T-helper 17 cell (primary cell): ENCODE data around the gene CEP83. TPM values are rescaled to one million over a fixed set of nuclear protein-coding genes. Genes with fewer than 3 reads are reported as not detected.

Experiments
- ATAC-seq: fragments of 150-1000 bp; cut with Tn5 transposase; 2 replicates; pipeline ENCODE4 v1.10.0; 2021; ENCODE audit warnings: mild to moderate bottlenecking, moderate library complexity
- DNase-seq, 3 donors: peaks; one replicate each; pipeline versions ENCODE4 v3.0.0 to v3.0.0-alpha.2; 2020 to 2021
- H3K9me3 ChIP-seq: one replicate; pipeline ENCODE4 v1.7.0; 2013; ENCODE audit warnings: low read length, mild to moderate bottlenecking; ENCODE audit not compliant: control insufficient read depth, poor library complexity, severe bottlenecking
- H3K27ac Mint-ChIP-seq: one replicate; pipeline ENCODE4 v1.8.0; 2022; ENCODE audit warnings: mild to moderate bottlenecking, moderate library complexity, mixed read lengths
- H3K27me3 Mint-ChIP-seq: one replicate; pipeline ENCODE4 v1.8.0; 2022; ENCODE audit warnings: mixed read lengths
- H3K36me3 Mint-ChIP-seq: one replicate; pipeline ENCODE4 v1.8.0; 2022; ENCODE audit warnings: low read depth, mixed read lengths
- H3K4me1 Mint-ChIP-seq: one replicate; pipeline ENCODE4 v1.8.0; 2022; ENCODE audit warnings: mild to moderate bottlenecking, mixed read lengths
- H3K4me3 Mint-ChIP-seq: one replicate; pipeline ENCODE4 v1.8.0; 2022; ENCODE audit warnings: mild to moderate bottlenecking, moderate library complexity, mixed read lengths
- total RNA-seq, 4 donors: library from RNA in 2 of 4; stranded (reverse) in 2 of 4; gene quantifications; one replicate each; pipeline ENCODE4 v1.2.3 and lab custom pipeline; 2022 to 2026

The CEP83 gene
- total RNA-seq, 2 donors from 2014 or later: 19.1 to 19.7 TPM

DNA sequence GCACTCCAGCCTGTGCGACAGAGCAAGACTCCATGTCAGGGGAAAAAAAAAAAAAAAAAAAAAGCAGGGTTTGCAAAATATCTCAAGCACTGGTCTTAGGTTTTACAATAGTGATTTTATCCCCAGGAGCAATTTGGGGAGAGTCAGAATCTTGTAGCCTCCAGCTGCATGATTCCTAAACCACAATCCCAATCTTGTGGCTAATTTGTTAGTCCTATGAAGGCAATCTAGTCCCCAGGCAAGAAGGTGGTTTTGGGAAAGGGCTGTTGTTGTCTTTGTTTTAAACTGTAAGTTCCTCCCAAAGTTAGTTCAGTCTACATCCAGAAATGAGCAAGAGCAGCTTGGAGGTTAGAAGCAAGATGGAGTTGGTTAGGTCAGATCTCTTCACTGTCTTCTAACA is 175.6 kb downstream of the CEP83 start:
- DNase-seq: no peak
- no peaks in the 10 kb centered on the region for H3K27me3 Mint-ChIP-seq
- H3K9me3 ChIP-seq: no peaks in the 10 kb centered on the region
- ATAC-seq: no peak
- peak overlapping the region; percentile 98 for H3K27ac Mint-ChIP-seq
- peak overlapping the region; percentile 19 for H3K4me3 Mint-ChIP-seq
- peaks cover 30% of the 10 kb centered on the region for H3K4me1 Mint-ChIP-seq
- H3K36me3 Mint-ChIP-seq: peaks cover 6% of the 10 kb centered on the region

DNA sequence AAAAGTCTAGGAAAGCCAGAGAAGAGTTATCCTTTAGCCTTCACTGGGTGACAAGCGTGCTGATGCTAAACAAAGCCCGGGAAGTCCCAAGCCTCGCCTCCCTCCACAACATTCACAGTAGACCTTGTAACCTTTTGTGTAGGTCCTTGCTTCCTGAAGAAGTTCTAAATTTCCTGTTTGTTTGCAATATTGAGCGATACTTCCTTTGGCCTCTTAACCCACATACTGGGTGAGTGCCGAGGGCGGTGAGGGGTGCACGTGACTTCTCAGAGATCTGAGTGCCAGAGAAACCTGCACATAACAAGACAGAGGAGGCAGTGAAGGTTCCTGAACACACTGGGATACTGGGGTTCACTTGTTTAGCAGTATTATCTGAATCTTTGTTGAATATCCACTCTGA is 177.0 kb downstream of the CEP83 start:
- ATAC-seq: peak; percentile 94
- H3K4me3 Mint-ChIP-seq: peak overlapping the region; percentile 90
- peaks cover 30% of the 10 kb centered on the region for H3K4me1 Mint-ChIP-seq
- H3K27ac Mint-ChIP-seq: peak overlapping the region; percentile 98
- H3K36me3 Mint-ChIP-seq: peaks cover 9% of the 10 kb centered on the region
- DNase-seq: peak; percentile 19 to 43 (median 38)
- H3K27me3 Mint-ChIP-seq: no peaks in the 10 kb centered on the region
- no peaks in the 10 kb centered on the region for H3K9me3 ChIP-seq

DNA sequence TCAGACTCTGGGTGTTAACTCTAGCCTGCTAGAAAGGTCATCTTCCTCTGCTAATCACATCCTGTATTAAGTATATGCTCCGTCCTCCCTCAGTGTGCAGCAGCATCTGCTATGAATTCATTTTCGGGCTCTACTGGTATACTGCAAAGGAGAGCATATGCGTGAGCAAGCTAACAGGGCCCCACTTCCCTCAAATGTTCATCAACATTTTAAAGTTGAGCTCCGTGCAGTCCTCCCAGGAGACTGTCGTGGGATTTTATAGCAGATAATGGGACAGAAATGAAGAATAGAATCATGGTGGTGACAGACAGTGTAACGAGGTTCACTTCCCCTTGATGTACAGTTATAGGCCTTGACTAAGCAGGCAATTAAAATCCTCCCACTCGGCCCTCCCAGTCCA is 179.6 kb downstream of the CEP83 start:
- H3K27ac Mint-ChIP-seq: no peak overlapping the region

DNA sequence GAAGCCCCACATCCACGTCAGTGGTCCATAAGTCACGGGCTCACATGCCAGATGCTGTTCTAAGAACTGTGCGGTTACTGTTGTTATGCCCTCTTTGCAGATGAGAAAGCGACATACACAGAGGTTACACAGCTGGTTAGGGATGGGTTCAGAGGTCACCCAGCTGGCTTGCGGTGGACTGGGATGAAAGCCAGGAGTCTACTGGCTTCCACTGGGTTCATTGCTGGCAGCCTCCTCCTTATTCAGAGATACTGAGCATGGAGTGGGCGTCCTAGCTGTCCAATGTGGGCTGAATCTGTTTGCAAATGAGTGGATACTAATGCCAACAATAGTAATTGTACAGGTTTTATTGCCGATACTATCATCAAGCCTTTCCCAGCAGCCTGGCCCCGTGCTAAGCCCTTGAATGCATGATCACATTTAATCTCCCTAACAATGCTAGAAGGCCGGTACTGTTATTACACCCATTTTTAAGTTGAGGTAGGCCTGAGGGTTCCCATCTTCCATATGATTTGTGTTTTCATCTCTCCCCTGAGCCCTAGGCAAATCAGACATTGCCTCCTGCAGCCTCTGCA is 182.2 kb downstream of the CEP83 start:
- Mint-ChIP-seq H3K27me3 (no peaks in the 10 kb centered on the region), H3K4me1 (peaks cover 13% of the 10 kb centered on the region), H3K36me3 (peaks cover 6% of the 10 kb centered on the region), H3K4me3 (no peak overlapping the region), H3K27ac (peak overlapping the region; percentile 8)
- H3K9me3 ChIP-seq: no peaks in the 10 kb centered on the region
- DNase-seq (no peak), ATAC-seq (no peak)

More for the DNA sequence above, 179.6 kb downstream of the CEP83 start:
- Mint-ChIP-seq H3K4me3 (no peak overlapping the region), H3K4me1 (peaks cover 30% of the 10 kb centered on the region), H3K27me3 (no peaks in the 10 kb centered on the region), H3K36me3 (peaks cover 9% of the 10 kb centered on the region)
- H3K9me3 ChIP-seq: no peaks in the 10 kb centered on the region
- ATAC-seq (no peak), DNase-seq (no peak)

DNA sequence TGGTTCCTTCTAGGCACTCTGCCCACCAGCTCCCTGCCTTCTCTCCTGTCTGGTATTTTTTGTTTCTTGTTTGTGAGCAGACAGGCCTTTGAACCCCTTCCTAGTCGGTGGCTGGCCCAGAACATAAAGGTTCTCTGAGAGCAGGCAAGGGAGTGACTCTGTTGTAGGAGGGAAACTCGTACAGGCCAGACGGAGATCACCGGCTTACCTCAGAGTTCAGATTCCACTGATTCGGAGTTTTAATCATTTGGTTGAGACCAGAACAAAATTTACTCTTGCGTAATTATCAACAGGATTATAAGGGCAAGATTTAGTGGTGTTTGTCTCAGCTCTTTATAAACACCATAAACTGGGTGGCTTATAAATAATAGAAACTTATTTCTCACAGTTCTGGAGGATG is 182.9 kb downstream of the CEP83 start:
- Mint-ChIP-seq H3K27ac (peak overlapping the region; percentile 8), H3K36me3 (peaks cover 6% of the 10 kb centered on the region), H3K4me1 (peaks cover 6% of the 10 kb centered on the region), H3K27me3 (no peaks in the 10 kb centered on the region), H3K4me3 (no peak overlapping the region)
- no peaks in the 10 kb centered on the region for H3K9me3 ChIP-seq
- DNase-seq: no peak
- no peak for ATAC-seq

DNA sequence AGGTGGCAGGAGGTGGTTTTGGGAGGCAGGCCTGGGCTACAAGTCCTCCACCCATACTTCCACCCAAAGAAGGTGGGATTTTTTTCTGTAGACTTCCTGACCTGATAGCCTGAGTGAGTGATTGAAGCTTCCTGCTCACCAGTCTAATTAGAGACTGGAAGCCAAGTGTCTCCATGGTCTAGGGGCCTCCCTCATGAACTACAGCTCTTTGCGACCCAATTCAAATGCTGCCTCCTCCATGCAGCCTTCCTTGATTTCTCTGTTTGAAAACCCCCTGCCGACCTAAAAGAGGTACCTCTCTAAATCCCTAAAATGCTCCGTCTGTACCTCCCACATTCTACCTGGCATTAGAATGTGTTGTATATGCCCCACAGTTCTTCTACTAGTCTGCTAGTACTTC is 186.4 kb downstream of the CEP83 start:
- no peak for ATAC-seq
- H3K36me3 Mint-ChIP-seq: peaks cover 3% of the 10 kb centered on the region
- H3K4me3 Mint-ChIP-seq: no peak overlapping the region
- peaks cover 19% of the 10 kb centered on the region for H3K4me1 Mint-ChIP-seq
- DNase-seq: no peak
- no peaks in the 10 kb centered on the region for H3K27me3 Mint-ChIP-seq
- H3K27ac Mint-ChIP-seq: no peak overlapping the region
- no peaks in the 10 kb centered on the region for H3K9me3 ChIP-seq

DNA sequence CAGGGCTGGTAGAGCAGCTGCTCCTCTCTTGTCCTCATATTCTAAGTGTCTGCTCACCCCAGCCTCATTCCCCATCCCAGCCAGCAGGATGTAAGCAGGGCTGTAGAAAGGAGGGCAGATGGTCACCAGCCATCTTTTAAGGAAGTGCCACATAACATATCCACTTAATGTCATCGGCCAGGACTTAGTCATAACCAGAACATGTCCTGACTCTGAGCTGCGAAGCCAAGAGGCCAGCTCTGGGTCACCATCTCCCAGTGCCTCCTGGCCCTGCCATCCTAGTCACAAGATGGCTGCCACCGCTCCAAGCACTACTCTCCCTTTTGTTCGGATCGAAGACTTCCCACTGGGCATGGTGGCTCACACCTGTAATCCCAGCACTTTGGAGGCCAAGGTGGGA is 187.4 kb downstream of the CEP83 start:
- Mint-ChIP-seq H3K4me3 (no peak overlapping the region), H3K27me3 (no peaks in the 10 kb centered on the region), H3K27ac (no peak overlapping the region), H3K4me1 (peaks cover 23% of the 10 kb centered on the region), H3K36me3 (no peaks in the 10 kb centered on the region)
- no peaks in the 10 kb centered on the region for H3K9me3 ChIP-seq
- DNase-seq (no peak), ATAC-seq (no peak)

DNA sequence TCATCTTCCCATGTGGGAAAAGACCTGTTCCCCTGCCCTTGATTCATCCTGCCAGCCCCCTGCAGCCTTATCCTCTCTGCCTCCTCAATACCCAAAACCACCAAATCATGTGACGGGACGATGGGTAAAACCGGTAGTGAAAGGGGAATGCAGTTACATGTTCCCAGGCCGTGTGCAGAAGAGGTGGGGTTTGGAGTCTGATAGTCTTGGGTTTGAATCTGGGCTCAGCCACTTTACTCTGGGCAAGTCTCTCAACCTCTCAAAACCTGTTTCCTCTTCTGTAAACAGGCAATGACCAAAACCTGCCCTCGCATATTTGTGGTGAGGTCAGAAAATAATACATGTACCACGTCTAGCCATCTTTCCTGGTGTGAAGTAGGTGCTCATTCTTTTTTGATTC is 188.3 kb downstream of the CEP83 start:
- no peak for DNase-seq
- Mint-ChIP-seq H3K27me3 (no peaks in the 10 kb centered on the region), H3K27ac (no peak overlapping the region), H3K4me1 (peaks cover 25% of the 10 kb centered on the region), H3K36me3 (peaks cover 3% of the 10 kb centered on the region), H3K4me3 (no peak overlapping the region)
- no peaks in the 10 kb centered on the region for H3K9me3 ChIP-seq
- no peak for ATAC-seq

DNA sequence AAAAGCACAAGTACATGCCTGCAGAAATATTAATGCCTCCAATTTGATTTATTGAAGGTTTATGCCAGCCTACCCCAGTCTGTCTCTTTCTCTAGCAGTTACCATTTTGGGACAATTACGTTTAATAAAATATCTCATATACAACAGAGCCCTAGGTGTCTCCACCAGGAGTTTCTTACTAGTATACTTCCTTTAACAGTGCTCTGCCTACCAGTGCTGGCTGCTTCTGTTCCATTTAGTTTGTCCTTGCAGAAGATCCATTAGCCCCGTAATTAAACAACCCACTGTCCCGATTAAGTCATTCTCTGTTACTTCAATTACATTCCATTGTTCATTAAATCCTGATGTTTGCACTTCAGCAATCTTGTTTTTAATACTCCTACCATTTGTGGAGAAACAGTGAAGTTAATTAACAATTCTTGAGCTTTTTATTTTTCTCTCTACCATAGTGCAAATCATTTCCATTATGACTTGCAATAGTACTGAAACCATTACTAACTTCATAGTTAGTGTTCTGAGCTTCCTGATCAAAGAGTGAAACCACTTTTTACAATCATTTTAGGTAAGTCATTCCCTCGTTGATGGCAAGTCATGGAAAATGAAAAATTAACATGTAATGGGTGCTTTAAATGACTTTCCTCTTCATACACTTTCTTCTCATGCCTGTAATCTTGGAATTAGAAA is 190.2 kb downstream of the CEP83 start:
- Mint-ChIP-seq H3K36me3 (peaks cover 7% of the 10 kb centered on the region), H3K4me1 (peaks cover 25% of the 10 kb centered on the region), H3K27me3 (no peaks in the 10 kb centered on the region), H3K27ac (no peak overlapping the region), H3K4me3 (no peak overlapping the region)
- no peak for DNase-seq
- ATAC-seq: no peak
- no peaks in the 10 kb centered on the region for H3K9me3 ChIP-seq

DNA sequence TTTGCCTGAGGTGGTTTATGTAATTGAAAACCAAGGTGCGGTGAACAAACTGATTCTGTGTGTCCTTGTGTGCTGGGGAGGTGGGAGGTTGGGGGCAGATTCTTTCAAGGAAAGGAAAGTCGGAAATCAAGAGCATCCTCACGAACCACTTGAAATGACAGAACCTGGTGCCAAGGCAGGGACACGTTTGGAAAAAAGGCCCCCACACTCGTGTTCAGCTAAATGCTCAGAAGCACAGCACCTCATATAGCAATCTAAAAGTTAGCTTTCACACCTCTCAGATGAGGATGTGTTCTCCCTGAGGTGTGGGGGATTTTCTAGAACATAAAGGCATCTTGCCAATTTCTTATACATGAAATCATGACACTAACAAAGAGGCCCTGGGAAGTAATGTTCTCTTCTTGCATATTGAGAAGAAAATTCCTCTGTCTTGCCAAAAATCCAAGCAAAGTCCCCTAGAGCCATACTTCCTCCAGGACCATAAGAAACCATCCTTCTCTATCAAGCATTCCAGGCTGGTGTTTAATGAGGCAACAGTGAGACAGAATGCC is 191.7 kb downstream of the CEP83 start:
- ATAC-seq (no peak), DNase-seq (no peak)
- Mint-ChIP-seq H3K4me1 (peaks cover 29% of the 10 kb centered on the region), H3K27ac (no peak overlapping the region), H3K27me3 (no peaks in the 10 kb centered on the region), H3K4me3 (no peak overlapping the region), H3K36me3 (peaks cover 7% of the 10 kb centered on the region)
- H3K9me3 ChIP-seq: no peaks in the 10 kb centered on the region

DNA sequence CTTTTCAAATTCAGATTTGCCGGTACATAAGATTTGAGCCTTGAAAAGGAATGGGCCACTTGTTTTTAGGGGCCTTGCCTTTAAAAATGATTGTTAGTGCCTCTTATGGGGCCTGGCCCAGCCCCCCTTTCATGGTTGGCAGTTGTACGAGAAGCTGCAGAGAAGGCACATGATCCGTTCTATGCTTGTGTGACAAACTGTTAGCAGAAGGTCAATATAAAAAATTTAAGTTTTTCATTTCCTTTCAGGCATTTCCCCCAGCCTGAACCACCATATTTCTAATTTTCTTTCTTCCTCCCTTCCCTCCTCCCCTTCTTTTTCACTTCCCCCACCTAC is 192.2 kb downstream of the CEP83 start:
- no peaks in the 10 kb centered on the region for H3K9me3 ChIP-seq
- no peak overlapping the region for H3K27ac Mint-ChIP-seq
- H3K4me3 Mint-ChIP-seq: no peak overlapping the region
- no peak for ATAC-seq
- H3K27me3 Mint-ChIP-seq: no peaks in the 10 kb centered on the region
- no peak for DNase-seq
- H3K36me3 Mint-ChIP-seq: peaks cover 7% of the 10 kb centered on the region
- peaks cover 33% of the 10 kb centered on the region for H3K4me1 Mint-ChIP-seq

DNA sequence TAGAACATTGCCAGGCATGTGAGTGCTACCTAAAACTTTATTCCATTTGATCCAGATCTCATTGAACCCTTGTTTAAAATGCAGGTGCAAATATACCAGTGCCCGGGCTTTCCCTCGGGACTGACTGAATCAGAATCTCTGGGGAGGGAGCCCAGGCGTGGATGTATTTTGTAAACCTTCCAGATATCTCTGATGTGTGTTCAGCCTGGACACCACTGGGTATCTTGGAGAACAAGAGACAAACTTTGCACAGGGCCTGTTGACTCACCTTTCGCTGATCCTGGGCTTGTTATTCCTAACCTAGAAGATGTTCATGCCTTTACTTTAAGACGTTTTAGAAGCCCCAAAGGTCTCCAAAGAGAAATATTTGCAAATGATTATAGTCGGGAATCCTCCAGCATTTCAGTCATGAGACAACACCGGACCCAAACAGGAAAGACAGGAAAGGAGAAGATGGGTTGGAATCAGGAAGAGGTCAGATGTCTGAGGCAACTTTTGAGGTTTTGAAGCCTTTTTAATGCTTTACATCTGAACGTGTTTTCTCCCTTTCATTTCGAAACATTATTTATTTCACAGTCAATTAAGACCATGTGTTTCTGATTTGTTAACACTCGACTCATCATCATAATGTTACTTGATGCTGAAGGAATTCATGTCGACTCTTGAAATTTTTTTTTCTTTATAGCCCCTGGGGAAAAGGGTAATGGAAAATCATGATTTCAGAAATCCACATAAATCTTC is 192.7 kb downstream of the CEP83 start:
- Mint-ChIP-seq H3K4me1 (peaks cover 37% of the 10 kb centered on the region), H3K4me3 (no peak overlapping the region), H3K36me3 (peaks cover 7% of the 10 kb centered on the region), H3K27me3 (no peaks in the 10 kb centered on the region), H3K27ac (peak overlapping the region; percentile 61)
- DNase-seq: no peak
- no peaks in the 10 kb centered on the region for H3K9me3 ChIP-seq
- ATAC-seq: no peak

DNA sequence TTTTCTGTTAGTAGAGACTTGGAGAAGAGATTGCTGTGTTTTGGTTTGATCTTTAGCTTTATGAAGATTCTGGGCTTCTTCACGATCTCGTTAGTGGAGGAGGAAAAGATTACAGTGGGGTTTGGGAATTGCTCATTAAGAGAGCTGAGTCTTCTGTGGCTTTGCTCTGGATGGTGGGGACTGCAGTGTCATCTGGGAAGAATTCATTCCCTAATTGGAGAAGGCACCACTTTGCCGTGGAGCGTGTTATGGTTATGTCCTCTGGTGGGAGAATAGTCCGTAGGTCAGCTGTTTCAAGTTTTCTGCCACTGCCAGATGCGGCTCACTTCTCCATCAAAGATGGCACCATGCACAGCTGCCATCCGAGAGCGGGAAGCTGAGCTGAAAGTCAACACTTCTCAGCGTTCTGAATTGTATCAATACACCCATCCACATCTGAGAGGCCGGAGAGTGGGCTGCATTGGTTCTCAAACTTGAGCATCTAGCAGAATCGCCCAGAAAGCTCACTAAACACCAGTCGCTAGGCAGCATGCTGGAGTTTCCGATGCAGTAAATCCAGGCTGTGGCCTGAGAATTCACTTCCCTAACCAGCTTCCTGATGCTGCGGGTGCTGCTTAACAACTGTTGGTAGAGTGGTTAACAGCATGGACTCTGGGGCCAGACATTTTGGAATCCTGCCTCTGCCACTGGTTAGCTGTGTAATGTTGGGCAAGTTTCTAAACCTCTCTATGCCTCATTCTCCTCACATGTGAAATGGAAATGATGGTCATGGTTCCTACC is 193.5 kb downstream of the CEP83 start:
- DNase-seq (no peak), ATAC-seq (no peak)
- H3K36me3 Mint-ChIP-seq: peaks cover 7% of the 10 kb centered on the region
- H3K9me3 ChIP-seq: no peaks in the 10 kb centered on the region
- peaks cover 32% of the 10 kb centered on the region for H3K4me1 Mint-ChIP-seq
- peak overlapping the region; percentile 21 for H3K27ac Mint-ChIP-seq
- H3K27me3 Mint-ChIP-seq: no peaks in the 10 kb centered on the region
- no peak overlapping the region for H3K4me3 Mint-ChIP-seq
